Ascending aorta (tissue), 2 donors: ENCODE data around the gene PCBP3. TPM values are rescaled to one million over a fixed set of nuclear protein-coding genes. Genes with fewer than 3 reads are reported as not detected.

Experiments used
- DNase-seq, 2 donors: peaks; one replicate each; pipeline ENCODE4 v3.0.0-alpha.2; 2019; ENCODE audit warnings: low spot score in 2 of 2
- H3K27ac ChIP-seq, 2 donors: fragments of 200-600 bp; sonication (generic); one replicate each; pipeline ENCODE4 v1.5.1; 2016 to 2017; ENCODE audit warnings: mild to moderate bottlenecking in 1 of 2
- H3K27me3 ChIP-seq: fragments of 200-600 bp; sonication (generic); one replicate; pipeline ENCODE4 v1.5.1; 2017
- H3K36me3 ChIP-seq, 2 donors: fragments of 200-600 bp; sonication (generic); one replicate each; pipeline ENCODE4 v1.5.1; 2016
- H3K4me1 ChIP-seq, 2 donors: fragments of 200-600 bp; sonication (generic); one replicate each; pipeline ENCODE4 v1.5.1; 2016 to 2017; ENCODE audit warnings: mild to moderate bottlenecking in 1 of 2
- H3K4me3 ChIP-seq, 2 donors: fragments of 200-600 bp; sonication (generic); one replicate each; pipeline ENCODE4 v1.5.1; 2016 to 2017; ENCODE audit warnings: mild to moderate bottlenecking in 1 of 2
- H3K9me3 ChIP-seq, 2 donors: fragments of 200-600 bp; sonication (generic); one replicate each; pipeline ENCODE4 v1.5.1; 2016
- CTCF ChIP-seq, 3 experiments: fragments of 200-600 bp in 2 of 3; fragments of 450-650 bp in 1 of 3; sonication (generic) in 2 of 3; IDR thresholded peaks; one replicate each; pipeline ENCODE4 v1.5.1; 2016 to 2019; ENCODE audit warnings: antibody characterized with exemption in 3 of 3, mild to moderate bottlenecking in 1 of 3, moderate library complexity in 1 of 3
- intact Hi-C: fragments of 100-400 bp; cut with DNase I; formaldehyde crosslinking; loops from one replicate; pipeline ENCODE4 v1.15.1; 2023
- total RNA-seq: library from RNA; depleted of rRNA; stranded (reverse); fragments of >200 nt; gene quantifications from one replicate; pipeline ENCODE4 v1.1.0, GENCODE V29; 2016

PCBP3 gene
- total RNA-seq, 1 donor from 2014 or later: not detected

GRCh38 chr21:45939521-45940045, 296.1 kb downstream of the PCBP3 start:
- H3K36me3 ChIP-seq: no peaks in the 10 kb centered on the region
- no peak overlapping the region for H3K4me3 ChIP-seq
- no peak overlapping the region for H3K27ac ChIP-seq
- no peak for DNase-seq
- H3K4me1 ChIP-seq: no peaks in the 10 kb centered on the region
- intact Hi-C loops: no loop called here
- H3K9me3 ChIP-seq: peaks cover 0 to 5% of the 10 kb centered on the region in 2 donors
- H3K27me3 ChIP-seq: no peaks in the 10 kb centered on the region
- no peak for TF ChIP-seq CTCF (IDR thresholded peaks at IDR 0.05)

- no peak overlapping the region for H3K4me3 ChIP-seq
- no peaks in the 10 kb centered on the region for H3K4me1 ChIP-seq
- H3K36me3 ChIP-seq: no peaks in the 10 kb centered on the region
- DNase-seq: no peak
- H3K27ac ChIP-seq: no peak overlapping the region
- H3K9me3 ChIP-seq: peaks cover 0 to 5% of the 10 kb centered on the region in 2 donors
- intact Hi-C loops: no loop called here
- no peaks in the 10 kb centered on the region for H3K27me3 ChIP-seq
- TF ChIP-seq CTCF (IDR thresholded peaks at IDR 0.05): no peak
These were observed 296.6 kb downstream of the PCBP3 start for GRCh38 chr21:45940091-45940490.

GRCh38 chr21:45940621-45941337, 297.3 kb downstream of the PCBP3 start:
- intact Hi-C loops: no loop called here
- Histone ChIP-seq H3K36me3 (no peaks in the 10 kb centered on the region), H3K27ac (no peak overlapping the region), H3K9me3 (peaks cover 0 to under 1% of the 10 kb centered on the region in 2 donors), H3K4me1 (no peaks in the 10 kb centered on the region), H3K4me3 (no peak overlapping the region), H3K27me3 (no peaks in the 10 kb centered on the region)
- no peak for TF ChIP-seq CTCF (IDR thresholded peaks at IDR 0.05)
- no peak for DNase-seq

- DNase-seq: no peak
- Histone ChIP-seq H3K9me3 (no peaks in the 10 kb centered on the region), H3K27ac (no peak overlapping the region), H3K4me1 (no peaks in the 10 kb centered on the region), H3K27me3 (no peaks in the 10 kb centered on the region), H3K4me3 (no peak overlapping the region), H3K36me3 (no peaks in the 10 kb centered on the region)
- no peak for TF ChIP-seq CTCF (IDR thresholded peaks at IDR 0.05)
- intact Hi-C loops: no loop called here
These were observed 297.8 kb downstream of the PCBP3 start for GRCh38 chr21:45941338-45941710.

GRCh38 chr21:45941717-45942546, 298.4 kb downstream of the PCBP3 start:
- H3K27ac ChIP-seq: no peak overlapping the region
- DNase-seq: no peak
- H3K36me3 ChIP-seq: no peaks in the 10 kb centered on the region
- H3K9me3 ChIP-seq: no peaks in the 10 kb centered on the region
- H3K4me1 ChIP-seq: no peaks in the 10 kb centered on the region
- intact Hi-C loops: no loop called here
- TF ChIP-seq CTCF (IDR thresholded peaks at IDR 0.05): no peak
- no peaks in the 10 kb centered on the region for H3K27me3 ChIP-seq
- H3K4me3 ChIP-seq: no peak overlapping the region
